ENCODE measurements around the gene ATXN7L1. TPM values are rescaled to one million over a fixed set of nuclear protein-coding genes. Genes with fewer than 3 reads are reported as not detected.

Gene ATXN7L1
- 10 to 100 TPM in 1 of 4 donors, 1 to 10 TPM in 3; 5.9 to 21.2 (median 7.7) TPM for total RNA-seq

DNA sequence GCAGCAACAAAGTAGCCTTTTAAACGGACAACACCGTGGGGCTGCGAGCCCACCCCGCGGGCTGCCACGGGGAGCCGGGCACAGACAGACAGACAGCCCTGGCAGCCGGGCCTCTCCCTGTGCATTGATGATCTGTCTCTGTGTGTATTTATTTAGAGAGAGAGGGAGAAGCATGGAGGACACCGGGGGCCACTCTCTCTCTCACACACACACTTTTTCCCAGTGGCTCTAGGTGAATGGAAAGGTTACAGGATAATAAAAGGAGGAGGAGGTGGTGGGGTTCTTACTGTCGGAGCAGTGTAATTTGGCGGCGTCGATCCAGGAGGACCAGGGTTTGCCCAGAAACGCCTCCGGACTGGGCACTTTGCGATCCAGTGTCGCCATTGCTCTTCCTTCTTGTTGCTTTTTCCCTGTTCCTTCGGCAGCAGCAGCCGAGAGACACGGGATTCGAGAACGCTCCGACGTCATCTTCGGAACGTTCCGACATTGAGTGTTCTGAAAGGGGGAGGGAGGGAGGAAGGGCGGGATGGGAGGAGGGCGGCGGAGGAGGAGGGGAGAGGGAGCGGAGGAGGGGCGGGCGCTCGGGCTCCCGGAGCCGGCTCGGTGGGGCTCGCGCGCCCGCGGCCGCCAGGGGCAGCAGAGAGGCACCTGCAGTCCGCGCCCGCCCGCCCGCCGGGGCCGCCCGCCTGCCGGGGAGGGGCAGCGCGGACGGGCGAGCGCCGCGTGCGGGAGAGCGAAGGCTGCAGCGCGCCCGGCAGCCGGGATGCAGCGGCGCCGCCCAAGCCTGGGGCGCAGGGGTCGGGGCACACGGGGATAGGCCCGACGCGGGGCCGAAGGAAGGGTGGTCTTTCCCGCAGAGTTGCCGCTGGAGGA, at the start of gene ATXN7L1:
TSS of gene ATXN7L1 (minus strand) at position 509 of the 873 bp plus-strand sequence. CDS start at position 468, 41 bp downstream.
- 0% methylated on average over 9 to 14 of the region's 77 CpGs for WGBS, 2 donors (ENCODE audit: low coverage in 1 of 2)
- ATAC-seq: peak; percentile 94
- Histone ChIP-seq H3K27ac (peak within 1 kb of the TSS; percentile 76 to 91 (median 89)), H3K9me3 (no peaks in the 10 kb centered on the region), H3K4me1 (peaks cover 0 to 60% (median 4%) of the 10 kb centered on the region in 3 donors), H3K4me3 (peak within 1 kb of the TSS; percentile 89 to 94), H3K36me3 (no peaks in the 10 kb centered on the region), H3K27me3 (no peaks in the 10 kb centered on the region)
- peak; percentile 33 to 43 for TF ChIP-seq POLR2A (IDR thresholded peaks at IDR 0.05)
- no peak for TF ChIP-seq EP300 (IDR thresholded peaks at IDR 0.05)
- peak; percentile 89 for TF ChIP-seq POLR2AphosphoS5 (IDR thresholded peaks at IDR 0.05)
- TF ChIP-seq, protein P1, sequence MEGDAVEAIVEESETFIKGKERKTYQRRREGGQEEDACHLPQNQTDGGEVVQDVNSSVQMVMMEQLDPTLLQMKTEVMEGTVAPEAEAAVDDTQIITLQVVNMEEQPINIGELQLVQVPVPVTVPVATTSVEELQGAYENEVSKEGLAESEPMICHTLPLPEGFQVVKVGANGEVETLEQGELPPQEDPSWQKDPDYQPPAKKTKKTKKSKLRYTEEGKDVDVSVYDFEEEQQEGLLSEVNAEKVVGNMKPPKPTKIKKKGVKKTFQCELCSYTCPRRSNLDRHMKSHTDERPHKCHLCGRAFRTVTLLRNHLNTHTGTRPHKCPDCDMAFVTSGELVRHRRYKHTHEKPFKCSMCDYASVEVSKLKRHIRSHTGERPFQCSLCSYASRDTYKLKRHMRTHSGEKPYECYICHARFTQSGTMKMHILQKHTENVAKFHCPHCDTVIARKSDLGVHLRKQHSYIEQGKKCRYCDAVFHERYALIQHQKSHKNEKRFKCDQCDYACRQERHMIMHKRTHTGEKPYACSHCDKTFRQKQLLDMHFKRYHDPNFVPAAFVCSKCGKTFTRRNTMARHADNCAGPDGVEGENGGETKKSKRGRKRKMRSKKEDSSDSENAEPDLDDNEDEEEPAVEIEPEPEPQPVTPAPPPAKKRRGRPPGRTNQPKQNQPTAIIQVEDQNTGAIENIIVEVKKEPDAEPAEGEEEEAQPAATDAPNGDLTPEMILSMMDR (IDR thresholded peaks at IDR 0.05): peak; percentile 24 to 95 (median 75)

GRCh38 chr7:105926131-105926530, 49.7 kb upstream of the ATXN7L1 start:
- TF ChIP-seq POLR2AphosphoS5 (IDR thresholded peaks at IDR 0.05): no peak
- TF ChIP-seq, protein P1 (IDR thresholded peaks at IDR 0.05): no peak
- TF ChIP-seq POLR2A (IDR thresholded peaks at IDR 0.05): no peak
- TF ChIP-seq EP300 (IDR thresholded peaks at IDR 0.05): no peak
- no peaks in the 10 kb centered on the region for H3K4me1 ChIP-seq
- peaks cover 0 to 9% (median 0%) of the 10 kb centered on the region in 3 donors for H3K9me3 ChIP-seq
- 62 to 71% methylated on average over 3 of the region's 3 CpGs for WGBS, 2 donors (ENCODE audit: low coverage in 1 of 2)
- no peaks in the 10 kb centered on the region for H3K27me3 ChIP-seq
- no peak overlapping the region for H3K4me3 ChIP-seq
- H3K36me3 ChIP-seq: peaks cover 0 to 16% of the 10 kb centered on the region in 2 donors
- ATAC-seq: no peak
- H3K27ac ChIP-seq: no peak overlapping the region

- no peaks in the 10 kb centered on the region for H3K4me1 ChIP-seq
- no peaks in the 10 kb centered on the region for H3K27me3 ChIP-seq
- no peak overlapping the region for H3K4me3 ChIP-seq
- no peak for ATAC-seq
- peaks cover 0 to 16% of the 10 kb centered on the region in 2 donors for H3K36me3 ChIP-seq
- WGBS, 2 donors (ENCODE audit: low coverage in 1 of 2): 88 to 93% methylated on average over 1 of the region's 1 CpG
- H3K27ac ChIP-seq: no peak overlapping the region
- peaks cover 0 to 9% (median 0%) of the 10 kb centered on the region in 3 donors for H3K9me3 ChIP-seq
- TF ChIP-seq POLR2A (IDR thresholded peaks at IDR 0.05) (no peak), EP300 (IDR thresholded peaks at IDR 0.05) (no peak), POLR2AphosphoS5 (IDR thresholded peaks at IDR 0.05) (no peak)
- TF ChIP-seq, protein P1 (IDR thresholded peaks at IDR 0.05): no peak
Observed at GRCh38 chr7:105924945-105925344, 48.5 kb upstream of the ATXN7L1 start.

DNA sequence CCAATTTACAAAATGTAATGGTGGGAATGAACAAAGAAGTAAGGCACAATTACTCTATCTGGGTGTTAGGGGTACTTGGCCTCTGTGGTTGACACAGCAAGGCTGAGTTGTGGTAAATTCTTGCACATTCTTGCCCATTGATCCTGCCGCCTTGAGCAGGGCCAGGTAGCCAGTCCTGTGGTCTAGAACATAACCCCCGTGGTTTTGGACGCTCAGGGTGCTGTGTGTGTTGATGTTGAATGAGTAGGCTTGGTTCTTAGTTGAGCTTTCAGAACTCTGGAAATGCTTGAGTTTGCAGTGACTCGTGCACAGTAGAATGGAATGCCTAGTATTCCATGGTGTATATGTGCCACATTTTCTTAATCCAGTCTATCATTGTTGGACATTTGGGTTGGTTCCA, 44.4 kb upstream of the ATXN7L1 start:
- peaks cover 0 to 16% of the 10 kb centered on the region in 2 donors for H3K36me3 ChIP-seq
- no peak overlapping the region for H3K4me3 ChIP-seq
- no peak for ATAC-seq
- H3K4me1 ChIP-seq: no peaks in the 10 kb centered on the region
- H3K27ac ChIP-seq: no peak overlapping the region
- H3K9me3 ChIP-seq: peaks cover 0 to 9% (median 0%) of the 10 kb centered on the region in 3 donors
- WGBS, 2 donors (ENCODE audit: low coverage in 1 of 2): no CpG with 5 or more reads among the region's 4 CpGs
- TF ChIP-seq, protein P1 (IDR thresholded peaks at IDR 0.05): no peak
- TF ChIP-seq EP300 (IDR thresholded peaks at IDR 0.05): no peak
- no peak for TF ChIP-seq POLR2A (IDR thresholded peaks at IDR 0.05)
- no peak for TF ChIP-seq POLR2AphosphoS5 (IDR thresholded peaks at IDR 0.05)
- no peaks in the 10 kb centered on the region for H3K27me3 ChIP-seq

All from gastroesophageal sphincter (tissue), 4 donors.